ENCODE data around the gene NHS.

NHS gene

DNA sequence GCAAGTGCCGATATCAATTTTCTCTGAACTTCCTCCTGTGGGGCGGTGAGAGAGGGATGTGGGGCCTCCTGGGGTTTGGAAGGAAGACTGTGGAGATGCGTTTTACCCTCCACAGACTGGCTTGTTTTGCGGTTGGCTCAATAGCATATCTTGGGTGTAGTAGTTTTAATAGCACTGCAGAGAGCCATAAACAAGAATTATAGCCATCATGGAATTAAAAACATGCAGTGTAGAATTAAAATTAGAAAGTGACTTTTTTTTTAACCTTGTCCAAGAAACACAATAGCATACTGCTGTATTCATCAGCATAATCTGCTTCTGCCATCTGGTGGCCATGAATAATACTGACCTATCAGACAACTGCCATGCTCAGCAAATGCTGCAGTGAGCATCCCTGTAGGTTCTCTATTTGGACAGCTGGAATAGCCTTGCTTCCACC, 315.0 kb downstream of the NHS start:
- Histone ChIP-seq H3K27ac (replicated peaks) (no peak overlapping the region), H3K27me3 (ENCODE audit: insufficient read depth, poor library complexity, severe bottlenecking) (peaks cover 2% of the 10 kb centered on the region), H3K4me3 (replicated peaks; ENCODE audit: insufficient read depth, low read length) (no peak overlapping the region)
- TF ChIP-seq, protein P1, sequence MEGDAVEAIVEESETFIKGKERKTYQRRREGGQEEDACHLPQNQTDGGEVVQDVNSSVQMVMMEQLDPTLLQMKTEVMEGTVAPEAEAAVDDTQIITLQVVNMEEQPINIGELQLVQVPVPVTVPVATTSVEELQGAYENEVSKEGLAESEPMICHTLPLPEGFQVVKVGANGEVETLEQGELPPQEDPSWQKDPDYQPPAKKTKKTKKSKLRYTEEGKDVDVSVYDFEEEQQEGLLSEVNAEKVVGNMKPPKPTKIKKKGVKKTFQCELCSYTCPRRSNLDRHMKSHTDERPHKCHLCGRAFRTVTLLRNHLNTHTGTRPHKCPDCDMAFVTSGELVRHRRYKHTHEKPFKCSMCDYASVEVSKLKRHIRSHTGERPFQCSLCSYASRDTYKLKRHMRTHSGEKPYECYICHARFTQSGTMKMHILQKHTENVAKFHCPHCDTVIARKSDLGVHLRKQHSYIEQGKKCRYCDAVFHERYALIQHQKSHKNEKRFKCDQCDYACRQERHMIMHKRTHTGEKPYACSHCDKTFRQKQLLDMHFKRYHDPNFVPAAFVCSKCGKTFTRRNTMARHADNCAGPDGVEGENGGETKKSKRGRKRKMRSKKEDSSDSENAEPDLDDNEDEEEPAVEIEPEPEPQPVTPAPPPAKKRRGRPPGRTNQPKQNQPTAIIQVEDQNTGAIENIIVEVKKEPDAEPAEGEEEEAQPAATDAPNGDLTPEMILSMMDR (IDR thresholded peaks at IDR 0.05; ENCODE audit: insufficient read depth, low read length) = peak; percentile 12
- TF ChIP-seq, protein P2, sequence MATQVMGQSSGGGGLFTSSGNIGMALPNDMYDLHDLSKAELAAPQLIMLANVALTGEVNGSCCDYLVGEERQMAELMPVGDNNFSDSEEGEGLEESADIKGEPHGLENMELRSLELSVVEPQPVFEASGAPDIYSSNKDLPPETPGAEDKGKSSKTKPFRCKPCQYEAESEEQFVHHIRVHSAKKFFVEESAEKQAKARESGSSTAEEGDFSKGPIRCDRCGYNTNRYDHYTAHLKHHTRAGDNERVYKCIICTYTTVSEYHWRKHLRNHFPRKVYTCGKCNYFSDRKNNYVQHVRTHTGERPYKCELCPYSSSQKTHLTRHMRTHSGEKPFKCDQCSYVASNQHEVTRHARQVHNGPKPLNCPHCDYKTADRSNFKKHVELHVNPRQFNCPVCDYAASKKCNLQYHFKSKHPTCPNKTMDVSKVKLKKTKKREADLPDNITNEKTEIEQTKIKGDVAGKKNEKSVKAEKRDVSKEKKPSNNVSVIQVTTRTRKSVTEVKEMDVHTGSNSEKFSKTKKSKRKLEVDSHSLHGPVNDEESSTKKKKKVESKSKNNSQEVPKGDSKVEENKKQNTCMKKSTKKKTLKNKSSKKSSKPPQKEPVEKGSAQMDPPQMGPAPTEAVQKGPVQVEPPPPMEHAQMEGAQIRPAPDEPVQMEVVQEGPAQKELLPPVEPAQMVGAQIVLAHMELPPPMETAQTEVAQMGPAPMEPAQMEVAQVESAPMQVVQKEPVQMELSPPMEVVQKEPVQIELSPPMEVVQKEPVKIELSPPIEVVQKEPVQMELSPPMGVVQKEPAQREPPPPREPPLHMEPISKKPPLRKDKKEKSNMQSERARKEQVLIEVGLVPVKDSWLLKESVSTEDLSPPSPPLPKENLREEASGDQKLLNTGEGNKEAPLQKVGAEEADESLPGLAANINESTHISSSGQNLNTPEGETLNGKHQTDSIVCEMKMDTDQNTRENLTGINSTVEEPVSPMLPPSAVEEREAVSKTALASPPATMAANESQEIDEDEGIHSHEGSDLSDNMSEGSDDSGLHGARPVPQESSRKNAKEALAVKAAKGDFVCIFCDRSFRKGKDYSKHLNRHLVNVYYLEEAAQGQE (IDR thresholded peaks at IDR 0.05; ENCODE audit: insufficient replicate concordance, low read depth) = no peak
- peak in 1 of 2 experiments; percentile 54 for DNase-seq (ENCODE audit: low read depth in 1 of 2, low spot score in 1 of 2)

DNA sequence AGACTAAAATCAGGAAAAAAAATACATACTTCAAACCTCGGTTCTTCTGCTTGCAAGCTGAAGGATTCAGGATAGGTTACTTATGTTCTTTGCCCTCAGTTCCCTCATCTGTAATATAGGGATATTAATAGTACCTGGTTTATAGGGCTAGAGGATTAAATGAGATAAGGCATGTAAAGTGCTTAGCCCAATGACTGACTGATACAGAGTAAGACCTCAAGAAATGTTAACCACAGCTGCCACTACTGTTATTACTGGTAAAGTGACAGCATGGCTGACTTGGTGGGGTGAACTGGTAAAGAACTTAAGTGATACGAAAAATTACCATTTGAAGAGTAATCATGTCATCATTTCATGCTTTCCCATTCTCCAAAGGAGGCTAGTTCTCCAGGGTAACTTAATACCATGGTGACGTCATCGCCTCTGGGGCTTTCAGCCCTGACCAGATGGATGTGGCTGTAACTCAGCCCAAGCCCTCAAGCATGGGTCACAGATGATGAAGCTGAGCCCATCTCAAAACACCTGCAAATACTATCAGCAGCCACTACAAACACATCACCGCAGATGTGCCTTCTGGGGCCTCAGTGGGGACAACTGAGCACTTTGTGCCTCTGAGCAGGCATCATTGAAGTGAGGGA, 317.8 kb downstream of the NHS start:
- peaks cover 2% of the 10 kb centered on the region for H3K27me3 ChIP-seq (ENCODE audit: insufficient read depth, poor library complexity, severe bottlenecking)
- DNase-seq (ENCODE audit: low read depth in 1 of 2, low spot score in 1 of 2) = no peak
- TF ChIP-seq, protein P2 (IDR thresholded peaks at IDR 0.05; ENCODE audit: insufficient replicate concordance, low read depth) = no peak
- TF ChIP-seq SPI1 (IDR thresholded peaks at IDR 0.05; ENCODE audit: borderline replicate concordance, low read depth) (no peak), POLR2AphosphoS5 (IDR thresholded peaks at IDR 0.05; ENCODE audit: low read depth) (no peak), GABPA (IDR thresholded peaks at IDR 0.05; ENCODE audit: low read depth) (no peak)
- TF ChIP-seq, protein P1 (IDR thresholded peaks at IDR 0.05; ENCODE audit: insufficient read depth, low read length) = no peak
- no peak overlapping the region for H3K27ac ChIP-seq (replicated peaks)
- no peak overlapping the region for H3K4me3 ChIP-seq (replicated peaks; ENCODE audit: insufficient read depth, low read length)

DNA sequence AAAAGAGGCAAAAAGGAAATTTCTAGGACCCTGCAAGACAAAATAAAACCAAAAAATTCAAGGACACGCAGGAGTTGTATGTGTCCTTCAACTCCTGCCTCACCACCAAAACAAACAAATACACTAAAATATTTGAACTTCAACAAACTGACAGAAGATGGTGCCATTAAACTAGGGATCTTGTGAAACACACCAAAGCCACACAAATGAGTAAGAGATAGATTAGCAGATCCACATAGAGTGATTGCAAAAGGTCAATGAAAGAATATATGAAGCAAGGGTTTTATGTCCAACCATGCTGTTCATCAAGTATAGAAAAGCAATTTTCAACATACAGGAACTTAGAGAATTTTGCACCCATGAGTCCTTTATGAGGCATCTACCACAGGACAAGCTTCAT, 322.2 kb downstream of the NHS start:
- H3K4me3 ChIP-seq (replicated peaks; ENCODE audit: insufficient read depth, low read length) = no peak overlapping the region
- DNase-seq (ENCODE audit: low read depth in 1 of 2, low spot score in 1 of 2) = no peak
- H3K27ac ChIP-seq (replicated peaks) = no peak overlapping the region
- peaks cover 2% of the 10 kb centered on the region for H3K27me3 ChIP-seq (ENCODE audit: insufficient read depth, poor library complexity, severe bottlenecking)
- no peak for TF ChIP-seq SPI1 (IDR thresholded peaks at IDR 0.05; ENCODE audit: borderline replicate concordance, low read depth)
- TF ChIP-seq GABPA (IDR thresholded peaks at IDR 0.05; ENCODE audit: low read depth) = no peak
- TF ChIP-seq, protein P1 (IDR thresholded peaks at IDR 0.05; ENCODE audit: insufficient read depth, low read length) = no peak
- TF ChIP-seq POLR2AphosphoS5 (IDR thresholded peaks at IDR 0.05; ENCODE audit: low read depth) = no peak
- TF ChIP-seq, protein P2 (IDR thresholded peaks at IDR 0.05; ENCODE audit: insufficient replicate concordance, low read depth) = no peak
